Measurements from ENCODE around the gene CRYBG3.
A peak's percentile ranks its signal among the peaks of the same experiment; 100 is the strongest.
"Not testable (repeated sequence)": the region's sequence is repeated elsewhere in the genome, so short reads cannot be mapped to it uniquely, and the experiment has no call there.

CRYBG3 gene

GRCh38 chr3:97821774-97822358, at the start of gene CRYBG3:
Gene CRYBG3, plus strand, starts transcription at chr3:97822011. Its CDS starts 196 bp downstream, at chr3:97822207.
- peak; percentile 52 for DNase-seq (ENCODE audit: low read depth)

DNA sequence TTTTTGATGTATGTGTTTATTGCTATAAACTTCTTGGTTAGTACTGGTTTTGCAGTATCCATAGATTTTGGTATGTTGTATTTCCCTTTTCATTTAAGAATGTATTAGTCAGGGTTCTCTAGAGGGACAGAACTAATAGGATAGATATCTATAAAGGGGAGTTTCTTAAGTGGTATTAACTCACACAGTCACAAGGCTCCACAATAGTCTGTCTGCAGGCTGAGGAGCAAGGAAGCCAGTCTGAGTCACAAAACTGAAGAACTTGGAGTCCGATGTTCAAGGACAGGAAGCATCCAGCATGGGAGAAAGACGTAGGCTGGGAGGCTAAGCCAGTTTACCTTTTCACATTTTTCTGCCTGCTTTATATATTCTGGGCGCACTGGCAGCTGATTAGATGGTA, 48.9 kb upstream of the CRYBG3 start:
- no peak for DNase-seq (ENCODE audit: low read depth)

DNA sequence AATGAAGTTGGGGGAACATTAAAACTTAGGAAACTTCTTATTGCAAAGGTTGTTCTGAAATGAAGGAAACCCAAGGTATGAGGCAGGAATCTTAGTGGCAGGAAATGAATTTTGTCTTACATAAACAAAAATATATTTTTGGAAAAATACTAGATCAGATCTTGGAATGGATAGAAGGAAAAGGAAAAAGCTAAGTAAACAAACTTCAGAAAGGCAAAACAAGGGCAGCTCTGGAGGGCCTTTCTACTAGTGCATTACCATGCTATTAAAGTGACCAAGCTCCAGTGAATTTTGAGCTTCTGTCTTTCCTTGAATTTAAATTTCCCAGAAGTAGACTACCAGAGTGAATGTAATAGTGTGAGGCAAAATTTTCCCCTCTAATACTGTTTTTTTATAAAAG, 43.7 kb upstream of the CRYBG3 start:
- no peak for DNase-seq (ENCODE audit: low read depth)

DNA sequence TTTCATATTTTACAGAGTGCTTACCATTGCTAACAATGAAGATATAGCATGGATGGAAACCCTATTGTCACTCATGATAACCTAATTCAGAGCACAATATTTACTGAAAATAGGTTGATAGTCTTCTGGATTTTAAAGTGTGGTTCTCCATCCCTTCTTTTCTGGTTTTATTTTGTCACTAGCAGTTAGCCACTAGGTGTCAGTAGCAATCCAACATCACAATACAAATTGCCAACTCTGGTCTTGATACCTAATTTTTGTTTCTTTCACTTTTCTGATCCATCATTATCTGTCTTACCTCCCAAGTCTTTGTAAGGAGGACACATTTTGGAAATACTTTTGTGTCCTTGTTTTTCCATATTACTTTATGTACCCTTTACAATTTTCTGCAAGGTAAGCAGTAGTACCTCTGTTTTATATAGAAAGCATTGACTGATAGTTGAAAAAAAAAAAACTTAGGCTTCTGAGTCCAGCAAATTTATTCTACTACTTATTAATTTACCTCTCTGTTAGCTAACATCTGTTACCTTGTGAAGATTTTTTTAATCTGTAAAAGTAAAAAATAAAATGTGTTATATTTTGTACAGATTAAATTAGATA, 28.3 kb upstream of the CRYBG3 start:
- DNase-seq (ENCODE audit: low read depth): peak; percentile 52

GRCh38 chr3:97795951-97796350, 25.9 kb upstream of the CRYBG3 start:
- DNase-seq (ENCODE audit: low read depth): no peak

DNA sequence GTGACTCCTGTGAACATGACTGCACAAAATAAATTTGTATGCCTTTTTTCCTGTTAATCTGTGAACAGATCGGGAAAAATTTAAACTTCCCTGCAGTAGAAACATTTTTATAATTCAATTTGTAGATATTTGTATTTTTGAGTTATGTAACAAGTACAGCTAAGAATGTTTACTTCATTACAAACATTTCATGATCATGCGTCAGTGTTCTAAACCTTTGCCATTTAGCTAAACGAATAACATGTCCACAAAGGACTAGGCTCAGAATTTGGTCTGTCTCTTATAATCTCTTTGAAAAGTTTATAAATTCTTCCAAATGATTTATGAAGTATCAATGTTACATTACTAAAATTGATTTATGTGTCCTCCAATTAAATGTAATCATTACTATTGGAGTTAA, 17.3 kb upstream of the CRYBG3 start:
- DNase-seq (ENCODE audit: low read depth): no peak

DNA sequence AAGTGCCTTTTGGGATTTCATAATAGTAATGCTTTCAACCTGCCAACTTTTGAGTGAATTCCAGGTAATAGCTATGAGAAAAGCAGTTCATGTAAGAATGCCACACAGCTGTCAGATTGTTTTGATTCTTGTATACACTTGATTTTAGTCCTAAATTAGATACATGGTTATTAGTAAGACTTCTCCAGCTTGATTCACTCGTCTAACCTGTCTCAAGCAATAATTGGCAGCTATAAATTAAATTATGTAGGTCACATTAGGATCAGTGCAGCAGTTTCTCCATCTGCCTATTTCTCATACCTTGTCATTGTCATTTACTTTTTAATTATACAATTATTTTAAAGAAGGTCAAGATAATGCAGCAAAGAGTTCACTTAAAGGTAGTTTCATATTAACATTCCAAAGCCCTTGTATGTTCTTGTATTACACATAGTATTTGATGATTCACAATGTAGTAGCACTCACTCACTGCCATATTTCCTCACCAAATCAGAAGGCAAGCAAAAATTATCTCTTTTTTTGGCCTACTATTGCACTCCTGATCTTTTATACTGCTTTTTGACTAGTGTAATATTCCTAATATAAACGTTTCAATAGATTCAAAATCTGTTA, 10.9 kb upstream of the CRYBG3 start:
- no peak for DNase-seq (ENCODE audit: low read depth)

GRCh38 chr3:97815149-97815917, 6.5 kb upstream of the CRYBG3 start:
- DNase-seq (ENCODE audit: low read depth): no peak

GRCh38 chr3:97816811-97817210, 5.0 kb upstream of the CRYBG3 start:
- DNase-seq (ENCODE audit: low read depth): no peak

- DNase-seq (ENCODE audit: low read depth): no peak
Measured at GRCh38 chr3:97817965-97818364, 3.8 kb upstream of the CRYBG3 start.

GRCh38 chr3:97820780-97821179, 1.0 kb upstream of the CRYBG3 start:
- no peak for DNase-seq (ENCODE audit: low read depth)

DNA sequence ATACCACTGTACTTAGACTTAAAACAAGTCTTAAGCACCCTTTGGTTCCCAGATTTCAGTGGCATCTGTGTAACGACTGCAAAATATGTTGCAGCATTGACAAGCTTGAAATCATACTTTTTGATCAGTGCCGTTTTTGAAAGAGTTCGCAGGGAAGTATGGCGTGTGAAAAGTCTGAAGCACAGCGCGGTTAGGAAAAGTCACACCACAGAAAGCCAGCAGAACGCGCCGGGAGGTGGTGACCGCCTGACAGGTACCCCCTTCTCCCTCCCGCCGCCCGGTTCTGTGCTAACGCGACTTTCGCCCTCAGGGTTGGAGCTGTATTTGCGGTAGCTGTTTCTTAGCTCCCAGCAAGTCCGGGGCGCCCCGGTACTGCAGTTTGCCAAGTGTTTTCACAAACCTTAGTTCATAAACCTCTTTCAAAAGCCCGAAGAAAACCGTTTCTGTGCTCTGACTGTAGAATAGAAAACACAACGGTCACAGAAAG, 481 bp upstream of the CRYBG3 start:
- no peak for DNase-seq (ENCODE audit: low read depth)

- DNase-seq (ENCODE audit: low read depth): no peak
Measured at GRCh38 chr3:97822359-97822775, 556 bp downstream of the CRYBG3 start.

DNA sequence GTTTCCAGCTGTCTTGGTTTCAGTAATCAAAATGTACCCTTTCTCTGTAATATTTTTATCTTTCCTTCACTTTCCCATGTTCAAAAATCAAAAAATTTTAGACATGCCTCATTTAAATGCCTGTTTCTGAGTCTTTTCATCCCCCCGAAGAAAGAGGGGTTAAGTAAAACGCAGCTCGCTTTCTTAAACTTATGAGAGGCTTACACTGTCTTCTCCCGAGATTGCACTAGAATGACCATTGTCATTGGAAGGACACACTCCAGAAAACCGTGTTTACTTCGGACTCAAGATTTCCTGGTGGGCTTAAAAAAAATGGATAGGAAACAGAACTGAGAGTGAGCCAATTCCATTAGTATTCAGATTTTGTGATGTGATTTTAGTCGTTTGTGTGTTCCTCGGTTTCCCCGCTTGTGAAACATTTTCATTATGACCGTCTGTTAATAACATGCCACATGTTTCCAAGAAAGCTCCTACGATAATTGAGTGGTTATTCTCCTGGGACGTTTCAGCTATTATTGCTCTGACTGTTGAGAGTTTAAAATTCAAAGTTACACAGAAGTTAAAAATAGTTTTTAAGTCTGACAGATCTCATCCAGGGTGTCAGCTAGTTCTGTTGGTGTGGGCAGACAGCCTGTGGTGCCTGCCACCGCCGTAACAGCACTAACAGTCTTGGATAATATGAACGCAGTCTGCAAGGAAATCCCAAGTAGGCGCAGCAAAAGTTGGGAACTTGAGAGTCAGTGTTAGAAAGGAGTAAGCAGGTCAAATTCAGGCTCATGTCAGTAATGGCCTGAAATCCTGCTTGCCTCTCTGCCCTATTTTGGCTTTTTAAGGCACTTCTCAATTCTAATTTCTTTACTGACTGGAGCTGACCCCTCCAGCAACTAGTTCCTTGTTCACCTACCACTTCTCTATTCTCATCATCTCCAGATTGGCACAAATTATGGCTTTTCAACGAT, 1.5 kb downstream of the CRYBG3 start:
- no peak for DNase-seq (ENCODE audit: low read depth)

DNA sequence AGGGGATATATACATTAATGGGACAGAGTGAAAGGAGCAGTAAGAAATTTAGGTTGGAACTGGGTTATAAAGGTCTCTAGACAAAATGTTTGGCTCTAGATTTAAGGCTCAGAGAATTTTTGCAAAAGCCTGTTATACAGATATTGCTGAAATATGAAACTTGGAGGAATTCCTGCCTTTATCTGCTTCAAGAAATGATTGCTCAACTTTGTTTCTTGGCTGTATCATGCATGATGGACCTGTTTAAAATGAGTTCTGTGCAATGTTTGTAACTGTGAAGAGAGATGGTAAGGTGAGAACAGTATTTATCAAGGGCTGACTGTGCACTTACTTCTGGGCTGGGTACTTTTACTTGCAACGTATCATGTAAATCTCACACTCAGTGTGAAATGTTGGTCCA, 3.3 kb downstream of the CRYBG3 start:
- DNase-seq (ENCODE audit: low read depth): no peak

- DNase-seq (ENCODE audit: low read depth): no peak
Measured at GRCh38 chr3:97827741-97828471, 6.1 kb downstream of the CRYBG3 start.

- DNase-seq (ENCODE audit: low read depth): no peak
Measured at GRCh38 chr3:97829198-97829597, 7.4 kb downstream of the CRYBG3 start.

GRCh38 chr3:97830638-97831037, 8.8 kb downstream of the CRYBG3 start:
- DNase-seq (ENCODE audit: low read depth): no peak

GRCh38 chr3:97831140-97831539, 9.3 kb downstream of the CRYBG3 start:
- no peak for DNase-seq (ENCODE audit: low read depth)

- not testable (repeated sequence) for DNase-seq (ENCODE audit: low read depth)
Measured at GRCh38 chr3:97833184-97833583, 11.4 kb downstream of the CRYBG3 start.

- no peak for DNase-seq (ENCODE audit: low read depth)
Measured at GRCh38 chr3:97835761-97836160, 13.9 kb downstream of the CRYBG3 start.

Measured in fibroblast of the conjunctiva (primary cell).